Measurements from ENCODE around the gene ATG7.
"Not testable (repeated sequence)": the region's sequence is repeated elsewhere in the genome, so short reads cannot be mapped to it uniquely, and the experiment has no call there.

Gene ATG7

GRCh38 chr3:11254876-11255275 lies 17.3 kb upstream of the ATG7 start:
- DNase-seq (ENCODE audit: low read depth), result no peak

GRCh38 chr3:11255537-11255936 lies 16.7 kb upstream of the ATG7 start:
- not testable (repeated sequence) for DNase-seq (ENCODE audit: low read depth)

GRCh38 chr3:11258958-11259357 lies 13.2 kb upstream of the ATG7 start:
- no peak for DNase-seq (ENCODE audit: low read depth)

- no peak for DNase-seq (ENCODE audit: low read depth)
Observed at GRCh38 chr3:11260460-11260859, 11.7 kb upstream of the ATG7 start.

GRCh38 chr3:11269007-11269406 lies 3.2 kb upstream of the ATG7 start:
- DNase-seq (ENCODE audit: low read depth), result no peak

- DNase-seq (ENCODE audit: low read depth), result no peak
Observed at GRCh38 chr3:11272906-11273574, 843 bp downstream of the ATG7 start.

- DNase-seq (ENCODE audit: low read depth), result no peak
Observed at GRCh38 chr3:11273891-11274291, 1.7 kb downstream of the ATG7 start.

- no peak for DNase-seq (ENCODE audit: low read depth)
Observed at GRCh38 chr3:11274566-11275142, 2.5 kb downstream of the ATG7 start.

- DNase-seq (ENCODE audit: low read depth), result no peak
Observed at GRCh38 chr3:11275926-11276325, 3.7 kb downstream of the ATG7 start.

GRCh38 chr3:11276901-11277300 lies 4.7 kb downstream of the ATG7 start:
- DNase-seq (ENCODE audit: low read depth), result no peak

- DNase-seq (ENCODE audit: low read depth), result no peak
Observed at GRCh38 chr3:11282250-11283138, 10.3 kb downstream of the ATG7 start.

- no peak for DNase-seq (ENCODE audit: low read depth)
Observed at GRCh38 chr3:11283139-11283475, 10.9 kb downstream of the ATG7 start.

- DNase-seq (ENCODE audit: low read depth), result no peak
Observed at GRCh38 chr3:11284011-11284410, 11.8 kb downstream of the ATG7 start.

GRCh38 chr3:11285471-11285870 lies 13.3 kb downstream of the ATG7 start:
- DNase-seq (ENCODE audit: low read depth), result no peak

GRCh38 chr3:11287404-11287803 lies 15.2 kb downstream of the ATG7 start:
- DNase-seq (ENCODE audit: low read depth), result no peak

- DNase-seq (ENCODE audit: low read depth), result no peak
Observed at GRCh38 chr3:11288021-11288491, 15.9 kb downstream of the ATG7 start.

GRCh38 chr3:11288786-11289637 lies 16.8 kb downstream of the ATG7 start:
- no peak for DNase-seq (ENCODE audit: low read depth)

GRCh38 chr3:11289864-11290263 lies 17.7 kb downstream of the ATG7 start:
- no peak for DNase-seq (ENCODE audit: low read depth)

- DNase-seq (ENCODE audit: low read depth), result no peak
Observed at GRCh38 chr3:11290743-11291680, 18.8 kb downstream of the ATG7 start.

GRCh38 chr3:11291808-11292207 lies 19.6 kb downstream of the ATG7 start:
- DNase-seq (ENCODE audit: low read depth), result no peak

GRCh38 chr3:11297126-11297525 lies 24.9 kb downstream of the ATG7 start:
- DNase-seq (ENCODE audit: low read depth), result no peak
